Measurements from ENCODE around the gene CEP170.

The CEP170 gene

DNA sequence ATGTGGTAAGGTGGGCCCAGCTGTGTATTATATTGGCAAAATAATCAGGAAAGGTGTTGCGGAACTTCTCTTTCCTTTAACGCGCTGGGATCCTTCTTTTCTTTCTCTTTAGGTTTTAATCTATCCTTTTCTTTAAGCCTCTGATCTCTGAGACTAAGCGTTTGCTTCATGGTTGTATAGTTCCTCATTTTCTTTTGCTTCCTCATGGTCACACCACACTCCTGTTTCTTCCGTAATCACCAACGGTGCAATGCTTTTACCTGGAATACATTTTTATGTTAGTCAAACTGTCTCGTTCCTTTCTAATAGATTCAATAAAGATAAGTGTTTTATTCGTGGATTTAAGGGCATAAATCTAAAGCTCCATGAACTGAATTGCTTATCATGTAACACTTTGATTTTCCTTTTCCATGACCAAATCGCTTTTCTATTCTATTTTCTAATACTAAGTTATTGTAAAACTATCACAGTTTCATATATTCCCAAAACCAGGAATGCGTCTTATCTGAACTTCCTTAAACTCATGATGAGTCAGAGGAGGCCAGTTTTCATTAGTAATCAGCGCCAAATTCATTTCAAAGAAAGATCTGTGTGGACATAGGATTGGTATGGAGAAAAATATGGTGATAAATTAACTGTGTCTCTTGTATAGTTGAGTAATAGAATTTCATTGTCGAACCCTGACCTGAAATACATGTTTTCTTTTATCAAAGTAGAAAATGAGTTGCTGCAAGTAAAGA lies 13.0 kb upstream of the CEP170 start:
- no peak for DNase-seq (ENCODE audit: low read depth in 2 of 2)

DNA sequence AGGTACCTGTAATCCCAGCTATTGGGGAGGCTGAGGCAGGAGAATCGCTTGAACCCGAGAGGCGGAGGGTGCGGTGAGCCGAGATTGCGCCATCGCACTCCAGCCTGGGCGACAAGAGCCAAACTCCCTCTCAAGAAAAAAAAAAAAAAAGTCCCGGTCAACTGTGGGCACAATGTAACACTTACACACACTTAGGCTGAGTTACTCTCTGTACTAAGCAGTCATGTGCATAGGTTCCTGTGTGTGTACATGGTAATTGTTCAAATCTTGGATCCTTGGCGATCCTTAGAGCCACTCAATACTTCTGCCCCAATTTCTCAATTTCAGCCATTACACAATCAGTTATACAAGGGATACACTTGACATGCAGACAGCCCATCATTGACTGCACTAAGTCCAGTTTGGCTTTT lies 12.4 kb upstream of the CEP170 start:
- no peak for DNase-seq (ENCODE audit: low read depth in 2 of 2)

DNA sequence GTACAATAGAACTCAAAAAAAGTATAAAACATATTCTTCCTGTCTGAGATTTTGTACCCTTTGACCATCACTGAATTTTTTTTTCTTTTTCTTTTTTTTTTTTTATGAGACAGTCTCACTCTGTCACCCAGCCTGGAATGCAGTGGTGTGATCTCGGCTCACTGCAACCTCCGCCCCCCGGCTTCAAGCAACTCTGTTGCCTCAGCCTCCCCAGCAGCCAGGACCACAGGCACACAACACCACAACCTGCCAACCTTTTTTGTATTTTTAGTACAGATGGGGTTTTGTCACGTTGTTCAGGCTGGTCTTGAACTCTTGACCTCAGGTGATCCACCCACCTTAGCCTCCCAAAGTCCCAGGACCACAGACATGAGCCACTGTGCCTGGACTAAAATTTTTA lies 11.2 kb upstream of the CEP170 start:
- DNase-seq (ENCODE audit: low read depth in 2 of 2) = no peak

DNA sequence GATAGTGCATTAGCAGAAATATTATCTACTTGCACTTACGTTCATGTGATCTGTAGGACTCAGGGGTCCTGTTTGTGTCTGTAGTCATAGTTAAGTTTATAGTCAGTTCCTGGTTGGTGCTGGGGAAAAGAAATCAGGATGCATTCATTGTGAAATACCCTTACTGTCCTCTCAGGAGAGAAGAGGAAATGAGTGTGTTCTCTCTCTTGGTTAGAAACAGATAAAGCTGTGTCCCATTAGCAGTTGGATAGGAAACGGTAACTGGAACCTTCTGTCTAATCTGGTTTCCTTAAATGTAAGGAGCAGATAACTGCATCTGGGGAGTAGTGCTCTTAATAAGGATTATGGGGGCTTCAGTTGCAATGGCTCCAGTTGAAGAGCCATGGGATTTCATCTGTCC lies 9.6 kb upstream of the CEP170 start:
- no peak for DNase-seq (ENCODE audit: low read depth in 2 of 2)

DNA sequence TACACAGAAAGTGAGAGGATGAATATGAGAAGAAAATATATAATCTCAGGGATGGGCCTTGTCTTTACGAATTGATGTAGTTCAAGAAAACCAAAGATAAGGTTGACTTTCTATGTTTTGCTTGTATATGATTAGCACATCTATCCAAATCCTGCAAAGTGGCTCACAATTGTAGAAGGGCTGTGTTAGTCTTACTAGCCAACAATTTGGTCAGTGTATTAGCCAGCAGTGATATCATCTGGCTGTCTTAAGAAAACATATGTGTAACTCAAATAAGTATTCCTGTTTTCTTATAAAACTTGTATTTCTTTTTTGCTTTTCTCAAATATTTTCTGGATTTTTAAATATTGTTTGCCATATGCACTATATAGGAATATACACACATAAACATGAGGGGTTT lies 6.3 kb upstream of the CEP170 start:
- no peak for DNase-seq (ENCODE audit: low read depth in 2 of 2)

DNA sequence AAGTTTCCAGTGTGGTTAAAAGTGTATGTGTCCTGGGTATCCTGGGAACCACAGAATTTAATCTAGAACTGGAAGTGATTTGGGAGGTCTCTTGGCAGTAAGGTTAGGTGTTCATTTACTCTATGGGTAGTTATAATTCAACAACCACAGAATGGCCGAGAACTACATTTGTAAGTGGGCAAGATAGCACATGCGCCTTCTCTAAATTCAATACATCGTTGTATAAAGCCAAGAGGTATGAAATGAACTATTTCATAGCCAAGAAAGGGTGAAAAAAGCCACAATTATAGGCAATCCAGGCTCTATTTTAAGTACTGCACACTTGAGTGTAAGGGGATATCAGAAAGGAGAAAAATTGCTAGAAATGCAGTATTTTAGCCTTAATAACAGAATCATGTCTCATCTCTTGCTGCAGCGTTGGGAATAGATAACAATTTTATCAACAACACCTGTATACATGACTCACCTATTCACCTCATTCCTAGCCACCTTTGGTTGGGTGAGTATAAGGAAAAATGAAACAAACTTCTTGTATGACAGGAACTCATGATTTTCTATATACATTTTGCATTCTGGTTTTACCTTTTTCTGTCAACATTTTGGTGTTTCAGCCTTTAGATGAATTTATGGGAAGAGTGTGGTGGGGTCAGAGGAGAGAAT lies 5.3 kb upstream of the CEP170 start:
- no peak for DNase-seq (ENCODE audit: low read depth in 2 of 2)

DNA sequence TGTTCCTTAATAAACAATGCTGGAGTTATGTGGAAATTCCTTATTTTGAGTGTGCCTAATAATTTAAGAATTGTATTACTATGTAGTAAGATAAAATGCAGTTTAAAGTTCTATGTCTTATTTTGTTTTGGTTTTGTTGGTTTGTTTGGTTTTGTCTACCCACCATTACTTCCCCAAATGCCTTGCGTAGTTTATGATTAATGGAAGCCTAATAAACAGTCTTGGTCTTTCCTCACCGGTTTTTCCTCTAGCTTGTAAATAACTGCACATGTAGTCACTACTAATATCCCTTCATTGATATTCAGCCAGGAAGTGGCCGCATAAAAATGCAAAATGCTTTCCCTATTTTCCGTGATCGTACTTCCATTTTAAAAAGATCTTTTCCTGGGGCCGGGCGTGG lies 3.6 kb upstream of the CEP170 start:
- no peak for DNase-seq (ENCODE audit: low read depth in 2 of 2)

DNA sequence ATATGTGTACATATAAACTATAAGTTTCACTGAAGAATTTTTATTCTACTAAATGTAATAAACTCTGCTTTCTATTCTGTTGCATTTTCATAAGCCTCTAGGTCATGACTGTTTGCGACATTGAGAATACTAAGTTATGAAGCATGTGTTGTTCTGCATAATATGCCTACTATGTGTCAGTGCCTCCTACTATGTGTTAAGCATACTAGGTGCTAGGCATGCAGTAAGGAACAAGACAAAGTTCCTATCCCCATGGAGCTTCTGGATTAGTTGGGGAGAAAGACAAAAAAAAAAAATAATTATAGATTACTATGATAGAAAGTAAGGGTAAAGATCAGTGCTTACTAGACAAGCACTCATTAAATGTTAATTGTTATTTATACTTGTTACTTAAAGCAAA lies 2.1 kb upstream of the CEP170 start:
- no peak for DNase-seq (ENCODE audit: low read depth in 2 of 2)

DNA sequence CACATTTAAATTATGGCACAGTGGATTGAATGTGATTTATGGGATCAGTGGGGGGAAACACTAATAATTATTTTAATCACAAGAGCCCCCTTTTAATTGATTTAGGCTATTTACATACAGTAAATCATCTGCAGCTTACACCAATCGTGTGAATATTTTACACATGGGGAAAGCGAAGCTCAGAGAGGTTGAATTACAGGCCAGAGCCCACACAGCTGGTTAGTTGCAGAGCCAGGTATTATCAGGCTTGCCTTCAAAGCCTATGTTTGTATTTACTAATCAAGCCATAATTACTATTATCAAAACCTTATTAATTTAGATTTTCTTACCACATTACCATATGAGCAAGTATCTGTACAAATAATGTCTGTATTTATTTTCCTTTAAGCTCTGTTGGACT lies 1.5 kb upstream of the CEP170 start:
- no peak for DNase-seq (ENCODE audit: low read depth in 2 of 2)

DNA sequence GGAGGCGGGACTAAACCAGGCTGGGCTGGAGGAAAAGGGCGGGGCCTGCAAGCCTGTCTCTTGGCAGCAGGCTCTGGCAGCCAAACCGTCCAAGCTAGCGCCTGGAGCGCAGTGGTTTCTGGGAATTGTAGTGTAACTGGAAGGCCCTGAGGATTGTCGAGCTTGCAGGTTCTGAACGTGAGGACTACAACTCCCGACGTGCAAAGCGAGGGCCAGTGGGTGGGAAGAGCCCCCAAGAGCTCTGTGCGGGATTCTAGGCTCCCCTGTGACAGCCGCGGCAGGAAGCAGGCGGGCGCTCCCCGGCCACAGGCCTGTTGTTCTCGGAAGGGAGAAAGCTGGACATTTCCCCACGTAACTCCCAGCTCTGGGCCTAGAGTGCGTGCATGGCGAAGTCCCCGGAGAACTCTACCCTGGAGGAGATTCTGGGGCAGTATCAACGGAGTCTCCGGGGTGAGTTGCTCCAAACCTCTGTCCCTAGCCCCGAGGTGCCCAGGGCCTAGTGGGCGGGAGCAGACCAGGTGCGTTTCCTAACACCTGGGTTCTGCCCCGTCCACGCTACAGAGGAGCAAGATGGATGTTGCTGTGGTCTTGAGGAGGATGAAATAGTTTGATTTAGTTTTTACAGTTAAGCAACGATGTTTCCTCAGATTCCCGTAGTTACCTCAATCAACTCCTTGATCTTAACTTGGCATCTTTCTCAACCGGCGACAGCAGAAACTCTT lies 871 bp upstream of the CEP170 start, which contains the start of gene SDCCAG8:
Gene SDCCAG8, plus strand, starts transcription at position 251 of the 722 bp plus-strand sequence. Its CDS starts 133 bp downstream, at position 384.
- peak; percentile 92 to 94 for DNase-seq (ENCODE audit: low read depth in 2 of 2)

DNA sequence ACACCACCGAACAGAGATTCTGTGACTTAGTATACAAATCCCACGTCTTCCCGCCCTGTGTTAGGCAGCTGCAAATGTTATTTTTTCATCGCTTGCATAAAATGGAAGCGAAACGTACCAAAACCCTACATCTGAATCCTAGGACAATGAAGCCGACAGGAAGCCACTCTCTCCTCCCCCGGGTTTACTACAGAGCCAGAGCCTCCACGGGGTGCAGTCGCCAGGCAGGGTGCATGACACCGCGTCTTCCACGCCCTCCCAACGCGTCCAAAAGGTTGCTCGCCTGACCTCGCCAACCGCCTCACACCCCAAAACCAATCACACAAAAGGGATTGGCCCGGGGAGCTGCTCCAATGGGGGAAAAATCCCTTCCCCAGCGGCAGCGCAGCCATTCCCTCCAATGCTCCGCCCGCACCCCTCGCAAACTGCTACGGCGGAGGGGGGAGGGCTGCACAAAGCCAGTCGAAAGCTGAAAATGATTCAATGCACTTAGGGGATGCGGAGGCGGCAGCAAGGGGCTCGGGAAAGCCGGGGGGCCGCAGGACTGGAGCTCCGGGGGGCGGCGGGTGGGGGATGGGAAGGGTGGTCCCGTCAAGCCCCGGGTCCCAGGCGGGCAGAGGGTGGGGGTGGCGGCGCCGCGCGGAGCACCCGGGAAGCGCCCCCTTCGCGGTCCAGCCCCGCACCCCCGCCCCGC lies 701 bp downstream of the CEP170 start:
- peak; percentile 48 to 52 for DNase-seq (ENCODE audit: low read depth in 2 of 2)

DNA sequence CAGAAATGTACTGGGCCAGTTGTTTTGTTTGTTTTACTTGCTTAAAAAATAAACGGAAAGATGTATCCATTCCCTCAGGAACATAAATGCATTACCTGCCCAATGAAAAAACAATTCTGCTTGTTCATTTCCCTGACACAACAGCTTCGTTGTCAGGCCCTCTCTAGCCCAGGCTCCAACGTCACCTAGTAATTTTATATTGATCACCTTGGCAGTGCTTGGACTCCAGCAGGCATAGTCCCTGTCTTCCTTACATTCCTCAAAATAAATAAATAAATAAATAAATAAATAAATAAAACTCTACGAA lies 1.2 kb downstream of the CEP170 start:
- no peak for DNase-seq (ENCODE audit: low read depth in 2 of 2)

DNA sequence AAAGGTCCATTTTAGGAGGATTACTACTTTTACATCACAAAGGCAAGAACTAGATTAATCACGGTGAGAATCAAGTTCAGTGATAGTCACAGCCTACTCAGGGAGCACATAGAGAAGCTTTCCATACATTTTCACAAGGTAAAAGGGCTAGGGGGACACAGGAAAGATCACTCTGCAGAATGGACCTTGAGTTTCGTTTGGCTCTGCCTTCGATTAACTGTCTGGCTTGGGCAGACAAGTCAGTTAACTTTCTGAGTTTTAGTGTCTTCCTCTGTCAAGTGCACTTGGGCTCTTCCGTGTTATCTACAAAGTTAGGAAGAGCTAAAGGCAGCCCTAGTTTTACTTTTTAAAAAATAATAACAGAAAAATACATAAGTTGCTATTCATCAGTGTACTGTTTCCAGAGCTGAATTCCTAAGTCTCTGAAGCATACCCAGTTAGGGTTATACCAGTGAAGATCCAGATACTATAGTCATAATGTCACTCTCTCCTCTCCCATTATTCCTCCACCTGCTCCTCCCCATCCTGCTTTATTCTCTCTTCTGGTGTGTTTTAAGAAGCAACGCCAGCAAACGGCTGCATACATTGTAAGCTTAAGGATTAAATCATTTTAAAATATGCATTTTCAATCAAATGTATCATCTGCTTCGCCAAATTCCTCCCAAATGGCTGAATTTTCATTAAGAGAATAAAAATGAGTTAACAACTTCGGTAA lies 1.7 kb downstream of the CEP170 start:
- no peak for DNase-seq (ENCODE audit: low read depth in 2 of 2)

DNA sequence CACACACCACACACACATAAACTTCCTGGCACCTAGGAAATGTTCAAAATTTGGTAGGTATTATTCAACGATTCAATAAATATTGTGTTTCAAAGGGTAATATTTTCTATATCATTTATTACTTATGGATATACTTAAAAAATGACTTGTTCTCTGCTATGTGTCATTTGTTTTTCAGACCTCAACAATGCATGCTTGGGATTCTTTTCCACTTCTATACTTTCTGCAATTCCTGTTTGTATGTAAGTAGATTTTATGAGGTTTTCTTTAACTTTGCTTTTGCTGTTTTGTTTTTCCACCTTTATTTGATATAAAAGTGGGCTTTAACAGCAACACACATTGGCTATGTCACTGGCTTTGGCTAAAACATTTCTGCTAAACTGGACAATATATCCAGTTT lies 3.5 kb downstream of the CEP170 start:
- no peak for DNase-seq (ENCODE audit: low read depth in 2 of 2)

DNA sequence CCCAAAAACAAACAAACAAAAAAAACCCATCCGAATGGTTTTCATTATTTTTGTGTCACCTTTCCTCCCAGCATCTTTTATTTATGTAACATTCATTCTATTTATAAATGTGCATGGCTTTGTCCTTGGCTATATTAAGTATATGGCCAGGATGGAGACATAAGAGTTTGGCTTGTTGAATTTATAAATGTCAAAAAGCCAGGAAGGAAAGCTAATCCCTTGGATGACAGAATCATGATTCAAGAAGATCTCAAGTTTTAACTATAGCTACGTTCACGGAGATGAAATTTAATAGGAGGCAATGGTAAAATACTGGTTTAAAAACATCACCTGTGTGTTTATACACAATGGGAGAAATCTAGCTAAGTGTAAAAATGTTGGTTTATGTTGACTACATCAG lies 5.0 kb downstream of the CEP170 start:
- DNase-seq (ENCODE audit: low read depth in 2 of 2) = no peak

DNA sequence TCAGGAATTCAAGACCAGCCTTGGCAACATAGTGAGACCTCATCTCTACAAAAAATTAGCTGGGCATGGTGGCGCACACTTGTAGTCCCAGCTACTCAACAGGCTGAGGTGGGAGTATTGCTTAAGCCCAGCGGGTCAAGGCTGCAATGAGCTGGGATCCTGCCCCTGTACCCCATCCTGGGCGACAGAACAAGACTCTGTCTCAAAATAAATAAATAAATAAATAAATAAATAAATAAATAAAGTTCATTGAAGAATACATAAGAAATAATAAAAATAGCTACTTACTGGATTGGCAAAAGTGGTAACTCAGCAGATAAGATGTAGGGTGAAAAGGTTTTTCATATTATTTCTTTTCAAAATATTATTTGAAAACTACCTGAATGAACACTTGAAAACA lies 5.9 kb downstream of the CEP170 start:
- DNase-seq (ENCODE audit: low read depth in 2 of 2) = no peak

DNA sequence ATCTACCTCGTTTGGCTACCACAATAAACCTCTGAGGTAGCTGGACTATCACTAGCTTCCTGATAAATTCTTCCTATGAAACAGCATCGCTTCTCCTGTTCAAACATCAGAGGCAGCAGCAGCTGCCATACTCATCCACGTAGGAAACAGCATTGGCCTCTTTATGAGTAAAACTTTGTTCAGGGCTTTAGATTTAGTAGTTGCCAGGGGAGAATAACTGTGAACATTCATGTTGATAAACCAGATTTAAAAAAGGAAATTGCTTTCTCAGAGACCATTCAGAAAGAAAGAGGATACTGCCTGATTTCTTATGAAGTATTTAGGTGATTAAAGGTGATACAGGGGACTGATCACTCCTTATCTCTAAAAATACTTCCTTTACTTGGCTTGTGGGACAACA lies 7.2 kb downstream of the CEP170 start:
- DNase-seq (ENCODE audit: low read depth in 2 of 2) = no peak

DNA sequence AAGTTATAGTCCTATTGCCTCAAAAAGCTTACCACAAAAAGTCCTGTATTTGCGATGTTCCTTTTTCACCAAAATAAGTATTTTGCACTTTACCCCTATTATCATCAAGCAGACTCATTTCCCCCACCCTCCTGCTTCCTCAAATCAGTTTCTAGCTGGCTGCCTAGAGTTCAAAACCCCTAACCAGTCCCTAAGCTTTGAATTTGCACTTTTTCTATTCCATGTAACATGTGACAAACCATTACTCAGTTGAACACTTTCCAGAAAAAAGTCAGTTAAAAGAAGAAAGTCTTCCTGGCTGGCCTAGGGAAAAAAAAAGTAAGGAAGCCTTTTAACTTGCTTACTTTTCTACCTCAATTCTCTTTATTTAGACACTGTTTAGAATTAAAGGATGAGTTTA lies 8.2 kb downstream of the CEP170 start:
- DNase-seq (ENCODE audit: low read depth in 2 of 2) = no peak

DNA sequence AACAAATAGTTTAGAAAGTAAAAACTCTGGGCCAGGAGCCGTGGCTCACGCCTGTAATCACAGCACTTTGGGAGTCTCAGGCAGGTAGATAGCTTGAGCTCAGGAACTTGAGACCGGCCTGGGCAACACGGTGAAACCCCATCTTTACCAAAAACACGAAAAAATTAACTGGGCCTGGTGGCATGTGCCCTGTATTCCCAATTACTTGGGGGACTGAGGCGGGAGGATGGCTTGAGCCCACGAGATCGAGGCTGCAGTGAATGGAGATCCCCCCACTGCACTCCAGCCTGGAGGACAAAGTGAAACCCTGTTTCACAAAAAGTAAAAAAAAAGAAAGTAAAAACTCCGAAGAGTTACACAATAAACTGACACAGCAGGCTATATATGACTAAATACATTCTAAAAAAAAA lies 10.6 kb downstream of the CEP170 start:
- DNase-seq (ENCODE audit: low read depth in 2 of 2) = no peak

DNA sequence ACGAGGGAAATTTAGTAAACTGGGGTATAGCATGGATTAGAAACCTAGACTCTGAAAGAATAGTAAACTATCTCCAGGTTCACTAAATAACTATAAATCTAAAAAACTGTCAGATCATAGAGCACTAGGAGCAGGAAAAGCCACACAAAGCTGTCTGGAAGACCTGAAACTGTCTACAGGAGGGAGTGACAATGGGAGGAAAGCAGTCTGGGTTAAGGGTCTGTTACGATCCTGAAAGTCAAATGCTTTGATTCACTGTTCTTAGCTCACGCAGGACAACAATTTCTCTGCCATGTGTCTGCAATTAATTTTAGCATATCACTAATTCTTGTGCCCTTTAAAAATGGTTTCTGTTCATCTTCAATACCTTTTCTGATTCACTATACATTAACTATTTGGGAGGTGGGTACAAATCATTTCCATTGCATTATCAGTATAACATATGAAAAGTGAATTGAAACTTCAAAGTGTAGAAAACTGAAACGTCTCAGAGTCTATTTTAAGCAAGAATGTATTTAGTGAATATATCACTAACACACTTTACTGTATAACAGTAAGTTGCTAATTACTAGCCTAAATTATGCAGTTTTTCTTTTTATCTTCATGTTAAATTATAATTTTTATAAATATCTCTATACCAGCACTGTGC lies 18.4 kb downstream of the CEP170 start:
- DNase-seq (ENCODE audit: low read depth in 2 of 2) = no peak

DNA sequence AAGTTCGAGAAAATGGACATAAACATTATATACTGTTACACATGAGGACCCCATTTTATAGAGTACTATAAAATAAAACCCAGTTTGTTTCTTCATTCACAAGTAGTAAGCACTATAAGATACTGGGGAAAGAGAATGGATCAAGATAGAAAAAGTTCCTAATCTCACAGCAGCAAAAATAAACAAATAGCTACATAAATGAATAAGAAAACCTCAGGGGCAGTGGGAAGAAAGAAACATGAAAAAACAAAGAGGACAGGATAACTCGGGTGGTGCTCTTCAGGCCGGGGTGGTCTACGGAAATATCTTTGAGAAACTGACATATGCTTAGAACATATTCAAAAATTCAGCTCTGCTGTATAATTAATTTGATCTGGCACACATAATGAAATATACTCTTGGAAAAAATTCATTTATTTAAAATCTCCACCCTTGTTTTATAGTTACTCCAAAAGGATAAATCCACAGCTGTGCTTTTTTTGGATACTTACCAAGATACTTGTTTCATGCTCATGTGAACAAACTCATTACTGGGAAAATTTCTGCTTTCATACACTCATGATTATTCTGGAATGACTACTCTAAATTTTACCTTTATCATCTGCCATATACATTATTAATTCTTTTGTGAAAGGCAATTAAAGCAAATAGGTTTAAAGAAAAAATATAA lies 20.0 kb downstream of the CEP170 start:
- no peak for DNase-seq (ENCODE audit: low read depth in 2 of 2)
